K562 (cell line): ENCODE results near the gene GHR. TPM values are rescaled to one million over a fixed set of nuclear protein-coding genes. Genes with fewer than 3 reads are reported as not detected.

Source experiments
- ATAC-seq: fragments of 200-7000 bp; cut with Tn5 transposase; 3 replicates; pipeline ENCODE4 v1.9.1; 2020; ENCODE audit warnings: moderate library complexity
- BruUV-seq: library from RNA; stranded (reverse); fragments of 400-500 nt; replicated peaks from 2 replicates; lab custom pipeline; 2021; lab: Mats Ljungman, UMichigan
- CTCF ChIA-PET: fragments of 300-600 bp; formaldehyde crosslinking; extraction: SDS; loops from one replicate; lab custom pipeline; 2021; ENCODE audit warnings: low intra/inter-chr PET ratio; lab: Yijun Ruan, JAX
- POLR2A ChIA-PET: fragments of 300-600, 350-650 bp; sonication (Branson Sonifier 250); formaldehyde crosslinking; extraction: SDS; loops from one replicate; lab custom pipeline; 2021; ENCODE audit warnings: antibody characterized with exemption, inconsistent platforms; lab: Yijun Ruan, JAX
- DNase-seq, 4 experiments: peaks; one replicate each; pipeline versions ENCODE4 v3.0.0 to v3.0.0-alpha.2; 2011 to 2018; ENCODE audit warnings: low spot score in 3 of 4, mixed read lengths in 3 of 4; ENCODE audit errors: extremely low read depth in 1 of 4
- FAIRE-seq: peaks from 2 replicates; lab custom pipeline; 2011; peaks lifted over from hg19 to GRCh38; lab: Jason Lieb, UNC
- H2AFZ ChIP-seq: 2 replicates; pipeline ENCODE4 v1.6.0; 2011; ENCODE audit warnings: low read depth, low read length, control low read depth, inconsistent platforms
- H3K27ac ChIP-seq: fragments of 200-600 bp; 3 replicates; pipeline ENCODE4 v1.8.0; 2011; ENCODE audit warnings: low read depth, mild to moderate bottlenecking, control low read depth, inconsistent platforms, low read length, moderate library complexity, mixed read lengths; ENCODE audit errors: extremely low read depth
- H3K27me3 ChIP-seq, 2 experiments: fragments of 300-600 bp in 1 of 2; 2 replicates in 1 of 2; 3 replicates in 1 of 2; pipeline versions ENCODE4 v1.6.0 to v1.8.0; 2011; ENCODE audit warnings: inconsistent platforms in 2 of 2, low read length in 2 of 2, mild to moderate bottlenecking in 1 of 2, mixed read lengths in 1 of 2, moderate library complexity in 1 of 2; ENCODE audit not compliant: control insufficient read depth in 2 of 2, insufficient read depth in 2 of 2
- H3K36me3 ChIP-seq: fragments of 300-600 bp; 3 replicates; pipeline ENCODE4 v1.8.0; 2011; ENCODE audit warnings: mild to moderate bottlenecking, low read length, inconsistent platforms; ENCODE audit not compliant: control insufficient read depth, insufficient read depth
- H3K4me1 ChIP-seq, 2 experiments: fragments of 200-600 bp in 1 of 2; replicated peaks in 1 of 2; 2 replicates in 1 of 2; 3 replicates in 1 of 2; pipeline versions ENCODE4 v1.5.1 to v1.8.0; 2011; ENCODE audit warnings: inconsistent platforms in 2 of 2, low read length in 2 of 2, mild to moderate bottlenecking in 1 of 2, mixed read lengths in 1 of 2, moderate library complexity in 1 of 2; ENCODE audit not compliant: control insufficient read depth in 2 of 2, insufficient read depth in 2 of 2
- H3K4me2 ChIP-seq: 2 replicates; pipeline ENCODE4 v1.6.1; 2011; ENCODE audit warnings: low read length, control low read depth, inconsistent platforms, mixed read lengths; ENCODE audit not compliant: insufficient read depth
- H3K4me3 ChIP-seq: fragments of 200-600 bp; sonication (generic), shearing (Covaris generic); 2 replicates; pipeline ENCODE4 v1.5.1; 2016; ENCODE audit warnings: control low read depth, inconsistent platforms
- H3K79me2 ChIP-seq: fragments of 200-600 bp; 3 replicates; pipeline ENCODE4 v1.8.0; 2011; ENCODE audit warnings: low read length, inconsistent platforms; ENCODE audit not compliant: control insufficient read depth, insufficient read depth
- H3K9ac ChIP-seq, 2 experiments: 2 replicates each; pipeline versions ENCODE4 v1.6.0 to v1.6.1; 2011; ENCODE audit warnings: low read depth in 2 of 2, low read length in 2 of 2, control low read depth in 1 of 2, inconsistent platforms in 1 of 2, mild to moderate bottlenecking in 1 of 2, mixed read lengths in 1 of 2; ENCODE audit not compliant: insufficient read depth in 1 of 2
- H3K9me1 ChIP-seq: one replicate; pipeline ENCODE4 v1.6.0; 2011; ENCODE audit warnings: inconsistent platforms, mild to moderate bottlenecking, low read length, moderate library complexity; ENCODE audit not compliant: control insufficient read depth, insufficient read depth
- H3K9me3 ChIP-seq: replicated peaks from 2 replicates; pipeline ENCODE4 v1.5.1; 2011; ENCODE audit warnings: low read depth, low read length, inconsistent platforms; ENCODE audit not compliant: control insufficient read depth, insufficient read depth
- H4K20me1 ChIP-seq: replicated peaks from 2 replicates; pipeline ENCODE4 v1.6.1; 2011; ENCODE audit warnings: low read length, inconsistent platforms, mixed read lengths; ENCODE audit not compliant: control insufficient read depth, insufficient read depth
- ELF1 ChIP-seq: fragments of 200-800 bp; sonication (Bioruptor generic); IDR thresholded peaks from 2 replicates; pipeline ENCODE4 v1.6.1; 2016; ENCODE audit warnings: missing genetic modification characterization, missing compliant biosample characterization
- RAD21 ChIP-seq, 2 experiments: fragments of 250-450 bp in 1 of 2; fragments of 450-650 bp in 1 of 2; sonication (Bioruptor Pico) in 1 of 2; formaldehyde crosslinking in 1 of 2; IDR thresholded peaks in 1 of 2; conservative IDR thresholded peaks in 1 of 2; 2 replicates each; pipeline versions ENCODE4 v1.4.0 to v1.8.0; 2020 to 2022; ENCODE audit warnings: mild to moderate bottlenecking in 2 of 2, moderate library complexity in 1 of 2
- ZNF41 ChIP-seq: fragments of 250-450 bp; sonication (Bioruptor Pico); conservative IDR thresholded peaks from 2 replicates; pipeline ENCODE4 v1.4.0; 2020; ENCODE audit warnings: mild to moderate bottlenecking
- ZNF551 ChIP-seq: fragments of 250-450 bp; sonication (Bioruptor Pico); IDR thresholded peaks from 2 replicates; pipeline ENCODE4 v1.5.0; 2021; ENCODE audit warnings: mild to moderate bottlenecking, moderate library complexity
- ZNF668 ChIP-seq: fragments of 250-450 bp; sonication (Bioruptor Pico); IDR thresholded peaks from 2 replicates; pipeline ENCODE4 v1.8.0; 2022; ENCODE audit warnings: mild to moderate bottlenecking, inconsistent platforms
- in situ Hi-C: fragments of 300-500 bp; cut with MboI; formaldehyde crosslinking; loops from 4 replicates; pipeline ENCODE4 v1.15.0; 2018; ENCODE audit warnings: inconsistent platforms, mixed read lengths
- intact Hi-C: fragments of 100-400 bp; cut with micrococcal nuclease; formaldehyde crosslinking; loops from 2 replicates; pipeline ENCODE4 v1.14.2; 2022
- polyA plus RNA-seq, 8 experiments: library from polyadenylated mRNA; depleted of rRNA in 4 of 8; stranded (reverse) in 5 of 8; unstranded in 3 of 8; fragments of >200 nt; fragmentation: Nextera tagmentation in 2 of 8; fragmentation: Illumina TruSeq in 1 of 8; extraction: Ambion mirVana in 2 of 8; extraction: Trizol in 1 of 8; gene quantifications; 2 replicates each; pipeline versions ENCODE4 v1.2.1 to v1.2.3, GENCODE V29; 2011 to 2014; ENCODE audit warnings: inconsistent platforms in 1 of 8, missing spikeins in 1 of 8
- total RNA-seq, 7 experiments: library from RNA; depleted of rRNA in 6 of 7; stranded (reverse); fragments of >200 nt in 6 of 7; fragmentation: Illumina TruSeq in 2 of 7; extraction: Trizol in 2 of 7; gene quantifications; 2 replicates each; pipeline versions ENCODE4 v1.2.1 to v1.2.3, GENCODE V29; 2011 to 2021; ENCODE audit warnings: low replicate concordance in 1 of 7
- TF ChIP-seq, protein P1 (sequence below), 3 experiments: IDR thresholded peaks in 2 of 3; conservative IDR thresholded peaks in 1 of 3; 2 replicates each; pipeline ENCODE4 v1.5.1; 2011 to 2012; ENCODE audit warnings: low read length in 3 of 3, mild to moderate bottlenecking in 3 of 3, control low read depth in 2 of 3, improper control_type of control experiment in 1 of 3, inconsistent platforms in 1 of 3, low read depth in 1 of 3, mixed read lengths in 1 of 3, moderate library complexity in 1 of 3; ENCODE audit not compliant: insufficient read depth in 2 of 3
- TF ChIP-seq, protein P2 (sequence below), 2 experiments: fragments of 450-650 bp; formaldehyde crosslinking in 1 of 2; IDR thresholded peaks; 2 replicates each; pipeline versions ENCODE4 v1.4.0 to v1.6.1; 2014 to 2020; ENCODE audit warnings: mild to moderate bottlenecking in 2 of 2, borderline replicate concordance in 1 of 2, low read depth in 1 of 2

The GHR gene
- total and polyA plus RNA-seq, 9 of the 15 experiments (the other 6 are each of a cell fraction or from before 2014, with no cell fraction given), result 0.01 to 0.13 (median 0.07) TPM; not detected in 5

DNA sequence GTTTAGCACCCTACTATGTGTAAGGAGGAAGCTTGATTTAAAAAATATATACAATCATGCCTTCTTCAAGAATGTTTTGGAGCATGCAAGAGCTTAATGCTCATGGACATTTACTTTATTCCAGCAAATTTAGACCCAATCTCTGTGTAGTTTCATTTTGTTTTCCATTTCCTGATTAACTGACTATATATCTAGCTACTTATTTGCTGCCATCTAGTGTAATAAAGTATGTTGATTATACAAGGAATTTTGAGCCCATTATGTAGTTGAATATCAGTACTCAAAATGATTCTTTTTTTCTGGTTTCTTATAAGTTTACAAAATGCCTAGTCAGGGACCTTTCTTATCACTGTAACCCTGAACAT, 233.4 kb downstream of the GHR start:
- no peaks in the 10 kb centered on the region for H3K9me3 ChIP-seq
- no peak for DNase-seq
- H3K27ac ChIP-seq, result no peak overlapping the region
- TF ChIP-seq ZNF41 (CRISPR knock-in tag) (no peak), ZNF551 (CRISPR knock-in tag) (no peak), ELF1 (tag) (peak; percentile 42; the same call in 1 of the 2 replicates), RAD21 (CRISPR knock-in tag; conservative IDR thresholded peaks at IDR 0.05 in 1 of 2, IDR thresholded peaks at IDR 0.05 in 1 of 2) (peak; percentile 36 to 57), ZNF668 (no peak)
- TF ChIP-seq, protein P1, sequence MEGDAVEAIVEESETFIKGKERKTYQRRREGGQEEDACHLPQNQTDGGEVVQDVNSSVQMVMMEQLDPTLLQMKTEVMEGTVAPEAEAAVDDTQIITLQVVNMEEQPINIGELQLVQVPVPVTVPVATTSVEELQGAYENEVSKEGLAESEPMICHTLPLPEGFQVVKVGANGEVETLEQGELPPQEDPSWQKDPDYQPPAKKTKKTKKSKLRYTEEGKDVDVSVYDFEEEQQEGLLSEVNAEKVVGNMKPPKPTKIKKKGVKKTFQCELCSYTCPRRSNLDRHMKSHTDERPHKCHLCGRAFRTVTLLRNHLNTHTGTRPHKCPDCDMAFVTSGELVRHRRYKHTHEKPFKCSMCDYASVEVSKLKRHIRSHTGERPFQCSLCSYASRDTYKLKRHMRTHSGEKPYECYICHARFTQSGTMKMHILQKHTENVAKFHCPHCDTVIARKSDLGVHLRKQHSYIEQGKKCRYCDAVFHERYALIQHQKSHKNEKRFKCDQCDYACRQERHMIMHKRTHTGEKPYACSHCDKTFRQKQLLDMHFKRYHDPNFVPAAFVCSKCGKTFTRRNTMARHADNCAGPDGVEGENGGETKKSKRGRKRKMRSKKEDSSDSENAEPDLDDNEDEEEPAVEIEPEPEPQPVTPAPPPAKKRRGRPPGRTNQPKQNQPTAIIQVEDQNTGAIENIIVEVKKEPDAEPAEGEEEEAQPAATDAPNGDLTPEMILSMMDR (IDR thresholded peaks at IDR 0.05 in 2 of 3, conservative IDR thresholded peaks at IDR 0.05 in 1 of 3; ENCODE audit: insufficient read depth in 2 of 3, low read depth in 1 of 3, low read length in 3 of 3), result peak in 2 of 3 experiments; percentile 7 to 42; a peak in 3 of 6 replicates
- TF ChIP-seq, protein P2, sequence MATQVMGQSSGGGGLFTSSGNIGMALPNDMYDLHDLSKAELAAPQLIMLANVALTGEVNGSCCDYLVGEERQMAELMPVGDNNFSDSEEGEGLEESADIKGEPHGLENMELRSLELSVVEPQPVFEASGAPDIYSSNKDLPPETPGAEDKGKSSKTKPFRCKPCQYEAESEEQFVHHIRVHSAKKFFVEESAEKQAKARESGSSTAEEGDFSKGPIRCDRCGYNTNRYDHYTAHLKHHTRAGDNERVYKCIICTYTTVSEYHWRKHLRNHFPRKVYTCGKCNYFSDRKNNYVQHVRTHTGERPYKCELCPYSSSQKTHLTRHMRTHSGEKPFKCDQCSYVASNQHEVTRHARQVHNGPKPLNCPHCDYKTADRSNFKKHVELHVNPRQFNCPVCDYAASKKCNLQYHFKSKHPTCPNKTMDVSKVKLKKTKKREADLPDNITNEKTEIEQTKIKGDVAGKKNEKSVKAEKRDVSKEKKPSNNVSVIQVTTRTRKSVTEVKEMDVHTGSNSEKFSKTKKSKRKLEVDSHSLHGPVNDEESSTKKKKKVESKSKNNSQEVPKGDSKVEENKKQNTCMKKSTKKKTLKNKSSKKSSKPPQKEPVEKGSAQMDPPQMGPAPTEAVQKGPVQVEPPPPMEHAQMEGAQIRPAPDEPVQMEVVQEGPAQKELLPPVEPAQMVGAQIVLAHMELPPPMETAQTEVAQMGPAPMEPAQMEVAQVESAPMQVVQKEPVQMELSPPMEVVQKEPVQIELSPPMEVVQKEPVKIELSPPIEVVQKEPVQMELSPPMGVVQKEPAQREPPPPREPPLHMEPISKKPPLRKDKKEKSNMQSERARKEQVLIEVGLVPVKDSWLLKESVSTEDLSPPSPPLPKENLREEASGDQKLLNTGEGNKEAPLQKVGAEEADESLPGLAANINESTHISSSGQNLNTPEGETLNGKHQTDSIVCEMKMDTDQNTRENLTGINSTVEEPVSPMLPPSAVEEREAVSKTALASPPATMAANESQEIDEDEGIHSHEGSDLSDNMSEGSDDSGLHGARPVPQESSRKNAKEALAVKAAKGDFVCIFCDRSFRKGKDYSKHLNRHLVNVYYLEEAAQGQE (IDR thresholded peaks at IDR 0.05; ENCODE audit: borderline replicate concordance), result peak; percentile 15; the same call in 1 of the 2 replicates
- TF ChIP-seq, protein P2 (CRISPR knock-in tag; IDR thresholded peaks at IDR 0.05; ENCODE audit: low read depth), result no peak
- in situ Hi-C loops (no loop called here), intact Hi-C loops (loop anchor here (10.0 kb wide), 3 partner anchors 222 to 802 kb away; no protein-coding TSS in a partner anchor)
- ChIA-PET CTCF (interaction anchor here (0.5 to 1.7 kb wide), 4 partner anchors 142 to 811 kb away, joined by 3 to 13 read pairs (median 3); no protein-coding TSS in a partner anchor), POLR2A (interaction anchor here (2.0 kb wide), 1 partner anchor 19 kb away, joined by 4 read pairs; no protein-coding TSS in a partner anchor)
- H3K79me2 ChIP-seq, result no peaks in the 10 kb centered on the region
- H3K4me3 ChIP-seq, result no peak overlapping the region
- no peaks in the 10 kb centered on the region for H4K20me1 ChIP-seq
- H3K9ac ChIP-seq, result no peak overlapping the region
- H3K4me2 ChIP-seq, result no peak overlapping the region
- no TSS peak for BruUV-seq
- no peaks in the 10 kb centered on the region for H3K36me3 ChIP-seq
- no peak overlapping the region for H2AFZ ChIP-seq
- no peaks in the 10 kb centered on the region; a peak in 1 of 5 replicates for H3K27me3 ChIP-seq
- ATAC-seq, result no peak
- no peaks in the 10 kb centered on the region for H3K9me1 ChIP-seq
- H3K4me1 ChIP-seq, result no peaks in the 10 kb centered on the region
- no peak for FAIRE-seq
